CD4-positive, alpha-beta memory T cell (primary cell): ENCODE data around the gene FAXC. TPM values are rescaled to one million over a fixed set of nuclear protein-coding genes. Genes with fewer than 3 reads are reported as not detected.

ENCODE experiments used
- CTCF ChIA-PET: fragments of 350-600 bp; sonication (Branson Sonifier 250); formaldehyde crosslinking; loops from one replicate; lab custom pipeline; 2021; ENCODE audit warnings: inconsistent platforms; ENCODE audit not compliant: partially characterized antibody; lab: Charles Lee
- POLR2A ChIA-PET: fragments of 350-600 bp; sonication (Branson Sonifier 250); formaldehyde crosslinking; loops from one replicate; lab custom pipeline; 2021; ENCODE audit not compliant: partially characterized antibody; lab: Charles Lee
- DNase-seq, 5 donors: peaks; one replicate each; pipeline versions ENCODE4 v3.0.0 to v3.0.0-alpha.2; 2020 to 2022; ENCODE audit warnings: mixed read lengths in 1 of 5
- H3K27ac ChIP-seq: one replicate; pipeline ENCODE4 v1.7.0; 2013; ENCODE audit warnings: low read depth, low read length
- H3K27me3 ChIP-seq: 2 replicates; pipeline ENCODE4 v1.7.0; 2013; ENCODE audit warnings: mild to moderate bottlenecking, low read length, moderate library complexity; ENCODE audit not compliant: insufficient read depth
- H3K36me3 ChIP-seq: 2 replicates; pipeline ENCODE4 v1.7.0; 2013; ENCODE audit warnings: mild to moderate bottlenecking, low read length, moderate library complexity; ENCODE audit not compliant: insufficient read depth
- H3K4me1 ChIP-seq: 2 replicates; pipeline ENCODE4 v1.7.0; 2013; ENCODE audit warnings: mild to moderate bottlenecking, low read length, moderate library complexity; ENCODE audit not compliant: insufficient read depth
- H3K4me3 ChIP-seq, 2 donors: one replicate each; pipeline ENCODE4 v1.7.0; 2013; ENCODE audit warnings: low read length in 2 of 2, mild to moderate bottlenecking in 1 of 2
- H3K9me3 ChIP-seq, 2 donors: one replicate each; pipeline ENCODE4 v1.7.0; 2013; ENCODE audit warnings: low read length in 2 of 2, control low read depth in 1 of 2; ENCODE audit not compliant: control insufficient read depth in 1 of 2
- H3K27ac Mint-ChIP-seq, 7 donors: one replicate each; pipeline ENCODE4 v1.8.0; 2020 to 2021; ENCODE audit warnings: mixed read lengths in 7 of 7, mild to moderate bottlenecking in 6 of 7, inconsistent platforms in 3 of 7, moderate library complexity in 3 of 7
- H3K27me3 Mint-ChIP-seq, 2 donors: one replicate each; pipeline ENCODE4 v1.8.0; 2020 to 2021; ENCODE audit warnings: mixed read lengths in 2 of 2
- H3K36me3 Mint-ChIP-seq, 2 donors: one replicate each; pipeline ENCODE4 v1.8.0; 2020 to 2021; ENCODE audit warnings: mixed read lengths in 2 of 2, inconsistent platforms in 1 of 2, mild to moderate bottlenecking in 1 of 2
- H3K4me1 Mint-ChIP-seq, 4 donors: one replicate each; pipeline ENCODE4 v1.8.0; 2020 to 2021; ENCODE audit warnings: mixed read lengths in 4 of 4, mild to moderate bottlenecking in 1 of 4
- H3K4me3 Mint-ChIP-seq, 8 donors: one replicate each; pipeline ENCODE4 v1.8.0; 2020 to 2021; ENCODE audit warnings: mixed read lengths in 8 of 8, mild to moderate bottlenecking in 7 of 8, moderate library complexity in 6 of 8, inconsistent platforms in 3 of 8
- H3K9me3 Mint-ChIP-seq, 8 donors: one replicate each; pipeline ENCODE4 v1.8.0; 2020 to 2021; ENCODE audit warnings: mixed read lengths in 8 of 8, mild to moderate bottlenecking in 5 of 8, inconsistent platforms in 3 of 8, moderate library complexity in 1 of 8
- intact Hi-C: fragments of 100-400 bp; cut with micrococcal nuclease; formaldehyde crosslinking; loops from one replicate; pipeline ENCODE4 v1.15.1; 2023
- polyA plus RNA-seq, 2 donors: library from polyadenylated mRNA; unstranded; fragments of 300-500 nt; fragmentation: Illumina TruSeq; gene quantifications; one replicate each; pipeline ENCODE4 v1.2.3, GENCODE V29; 2021
- total RNA-seq, 2 experiments: library from RNA; stranded (reverse); gene quantifications; one replicate each; pipeline ENCODE4 v1.2.3, GENCODE V29; 2021

FAXC gene
- total and polyA plus RNA-seq, 4 experiments from 2014 or later = not detected

DNA sequence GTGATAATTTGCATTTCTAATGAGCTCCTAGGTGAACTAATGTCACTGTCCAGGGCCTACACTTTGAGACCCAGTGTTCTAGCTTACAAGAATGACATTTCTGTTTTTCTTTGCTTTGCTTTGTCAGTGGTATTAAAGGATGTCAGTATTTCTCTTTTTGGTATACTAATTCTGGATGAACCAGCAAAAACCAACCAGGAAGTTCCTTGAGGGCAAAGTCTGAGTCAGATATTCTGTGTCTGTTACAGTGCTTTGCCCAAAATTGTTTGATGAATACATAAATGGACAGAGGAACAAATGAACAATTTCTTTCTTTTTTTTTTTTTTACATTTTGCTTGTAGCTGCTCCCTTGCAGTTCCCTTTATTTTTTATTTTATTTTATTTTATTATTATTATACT lies 29.2 kb upstream of the FAXC start:
- DNase-seq = no peak
- H3K9me3 ChIP-seq = no peaks in the 10 kb centered on the region
- Mint-ChIP-seq H3K27me3 (no peaks in the 10 kb centered on the region), H3K27ac (no peak overlapping the region), H3K9me3 (no peaks in the 10 kb centered on the region), H3K4me1 (no peaks in the 10 kb centered on the region), H3K36me3 (peaks cover 14 to 16% of the 10 kb centered on the region in 2 donors), H3K4me3 (no peak overlapping the region)
- no peak overlapping the region for H3K4me3 ChIP-seq
- intact Hi-C loops = no loop called here
- ChIA-PET CTCF (no interaction called here), POLR2A (no interaction called here)
- H3K4me1 ChIP-seq = no peaks in the 10 kb centered on the region
- H3K27ac ChIP-seq = no peak overlapping the region
- H3K36me3 ChIP-seq = no peaks in the 10 kb centered on the region
- no peaks in the 10 kb centered on the region for H3K27me3 ChIP-seq

DNA sequence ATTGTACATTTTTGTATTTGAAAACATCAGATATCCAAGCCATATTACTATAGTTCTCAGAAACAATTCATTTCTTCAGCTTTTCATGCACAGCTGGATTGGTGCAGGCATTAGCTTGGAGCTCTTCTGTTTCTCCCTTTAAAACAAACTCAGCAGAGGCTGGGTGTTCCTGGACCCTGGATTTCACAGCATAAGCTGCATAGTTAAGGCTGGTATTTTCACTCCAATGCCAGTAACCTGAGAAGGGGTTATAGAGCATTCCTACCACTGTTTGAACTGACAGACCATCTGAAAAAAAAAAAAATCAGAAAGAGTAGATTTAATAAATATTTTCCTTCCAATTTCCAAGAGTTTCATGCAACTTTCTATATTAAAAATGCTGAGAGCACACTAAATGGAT lies 20.1 kb upstream of the FAXC start:
- no peaks in the 10 kb centered on the region for H3K27me3 ChIP-seq
- H3K27me3 Mint-ChIP-seq = no peaks in the 10 kb centered on the region
- no peaks in the 10 kb centered on the region for H3K36me3 ChIP-seq
- peaks cover 0 to 5% of the 10 kb centered on the region in 2 donors for H3K36me3 Mint-ChIP-seq
- H3K27ac Mint-ChIP-seq = no peak overlapping the region
- H3K9me3 ChIP-seq = no peaks in the 10 kb centered on the region
- no peak overlapping the region for H3K27ac ChIP-seq
- H3K4me1 ChIP-seq = no peaks in the 10 kb centered on the region
- POLR2A ChIA-PET = no interaction called here
- CTCF ChIA-PET = interaction anchor here (0.8 kb wide), 1 partner anchor 39 kb away, joined by 4 read pairs; no protein-coding TSS in a partner anchor
- no peak overlapping the region for H3K4me3 Mint-ChIP-seq
- no peaks in the 10 kb centered on the region for H3K9me3 Mint-ChIP-seq
- no peak overlapping the region for H3K4me3 ChIP-seq
- DNase-seq = no peak
- H3K4me1 Mint-ChIP-seq = no peaks in the 10 kb centered on the region
- intact Hi-C loops = no loop called here

DNA sequence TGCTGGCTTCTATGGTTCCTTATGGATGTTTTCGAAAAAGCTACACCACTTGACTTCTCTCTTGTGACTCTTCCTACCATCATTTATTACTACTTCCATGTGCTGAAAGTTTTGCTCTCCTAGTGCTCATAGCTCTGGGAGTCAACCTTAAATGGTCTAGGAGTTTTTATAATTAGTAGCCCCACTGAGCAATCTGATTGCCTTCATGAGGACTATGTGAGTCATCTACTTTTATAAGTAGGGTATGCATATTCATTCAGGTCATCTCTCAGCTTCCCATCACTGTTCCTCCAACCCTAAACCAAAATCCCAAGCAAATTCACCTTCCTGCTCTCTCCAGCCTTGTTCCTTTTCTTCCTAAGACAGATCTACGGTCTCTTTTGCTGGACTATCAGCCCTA lies 17.4 kb upstream of the FAXC start:
- DNase-seq = no peak
- Mint-ChIP-seq H3K4me3 (no peak overlapping the region), H3K4me1 (peaks cover 0 to 1% (median 0%) of the 10 kb centered on the region in 4 donors), H3K9me3 (peaks cover 0 to 2% (median 0%) of the 10 kb centered on the region in 8 donors), H3K27me3 (peaks cover 5% of the 10 kb centered on the region in 2 donors), H3K27ac (no peak overlapping the region), H3K36me3 (peaks cover 0 to 5% of the 10 kb centered on the region in 2 donors)
- no peaks in the 10 kb centered on the region for H3K4me1 ChIP-seq
- H3K36me3 ChIP-seq = no peaks in the 10 kb centered on the region
- H3K4me3 ChIP-seq = no peak overlapping the region
- H3K27me3 ChIP-seq = no peaks in the 10 kb centered on the region
- H3K27ac ChIP-seq = no peak overlapping the region
- intact Hi-C loops = no loop called here
- H3K9me3 ChIP-seq = no peaks in the 10 kb centered on the region
- ChIA-PET POLR2A (no interaction called here), CTCF (no interaction called here)

DNA sequence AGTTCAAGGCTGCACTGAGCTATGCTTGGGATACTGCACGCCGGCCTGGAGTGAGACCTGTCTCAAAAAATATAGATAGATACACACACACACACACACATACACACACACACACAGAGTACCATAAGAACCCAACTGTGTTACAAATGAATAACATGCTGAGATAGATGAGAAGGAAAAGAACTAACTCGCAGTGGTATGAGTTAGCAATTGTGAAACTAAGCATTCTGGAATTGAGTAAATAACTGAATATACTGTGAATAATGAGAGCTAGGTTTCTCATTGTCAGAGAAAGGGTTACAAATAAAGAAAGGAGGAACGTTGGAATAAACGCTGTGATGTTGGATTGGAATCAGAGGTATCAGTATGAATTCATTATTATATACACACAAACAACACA lies 14.6 kb upstream of the FAXC start:
- no peak overlapping the region for H3K27ac Mint-ChIP-seq
- POLR2A ChIA-PET = no interaction called here
- H3K36me3 ChIP-seq = no peaks in the 10 kb centered on the region
- no peak overlapping the region for H3K4me3 Mint-ChIP-seq
- H3K4me1 Mint-ChIP-seq = peaks cover 0 to 1% (median 0%) of the 10 kb centered on the region in 4 donors
- H3K36me3 Mint-ChIP-seq = no peaks in the 10 kb centered on the region
- no peak for DNase-seq
- H3K27me3 Mint-ChIP-seq = peaks cover 12 to 18% of the 10 kb centered on the region in 2 donors
- H3K27ac ChIP-seq = no peak overlapping the region
- intact Hi-C loops = no loop called here
- CTCF ChIA-PET = no interaction called here
- H3K9me3 Mint-ChIP-seq = peaks cover 0 to 2% (median 0%) of the 10 kb centered on the region in 8 donors
- H3K9me3 ChIP-seq = no peaks in the 10 kb centered on the region
- no peaks in the 10 kb centered on the region for H3K4me1 ChIP-seq
- H3K4me3 ChIP-seq = no peak overlapping the region
- no peaks in the 10 kb centered on the region for H3K27me3 ChIP-seq

DNA sequence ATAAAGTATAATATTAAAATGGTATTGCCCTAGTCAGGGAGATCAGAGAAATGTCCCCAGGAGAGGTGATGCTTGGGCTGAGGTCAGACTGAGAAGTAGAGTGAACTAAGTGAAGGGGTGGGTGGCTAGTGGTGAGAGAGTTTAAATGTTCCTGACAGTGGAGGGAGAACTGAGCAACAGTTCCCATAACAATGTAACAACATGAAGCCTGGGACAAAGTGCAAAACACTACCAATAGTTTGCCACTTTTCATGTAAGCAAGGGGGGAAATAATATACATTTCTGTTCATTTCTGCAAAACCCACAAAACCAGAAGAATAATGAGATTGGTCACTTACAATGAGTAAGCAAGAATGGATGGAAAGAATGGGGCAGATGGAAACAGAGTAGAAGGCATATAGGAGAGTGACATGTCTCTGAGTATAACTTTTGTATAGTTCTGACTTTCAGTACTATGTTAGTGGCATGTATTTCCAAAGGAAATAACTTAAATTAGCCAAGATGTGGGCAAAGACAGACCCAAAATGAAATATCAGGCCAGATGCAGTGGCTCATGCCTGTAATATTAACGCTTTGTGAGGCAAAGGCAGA lies 13.3 kb upstream of the FAXC start:
- no peak for DNase-seq
- CTCF ChIA-PET = no interaction called here
- Mint-ChIP-seq H3K36me3 (no peaks in the 10 kb centered on the region), H3K9me3 (peaks cover 0 to 2% (median 0%) of the 10 kb centered on the region in 8 donors), H3K27me3 (peaks cover 13 to 18% of the 10 kb centered on the region in 2 donors), H3K4me3 (no peak overlapping the region), H3K4me1 (peaks cover 0 to 1% (median 0%) of the 10 kb centered on the region in 4 donors), H3K27ac (no peak overlapping the region)
- Histone ChIP-seq H3K27me3 (no peaks in the 10 kb centered on the region), H3K4me3 (no peak overlapping the region), H3K36me3 (no peaks in the 10 kb centered on the region), H3K9me3 (no peaks in the 10 kb centered on the region), H3K4me1 (no peaks in the 10 kb centered on the region), H3K27ac (no peak overlapping the region)
- POLR2A ChIA-PET = no interaction called here
- intact Hi-C loops = no loop called here

DNA sequence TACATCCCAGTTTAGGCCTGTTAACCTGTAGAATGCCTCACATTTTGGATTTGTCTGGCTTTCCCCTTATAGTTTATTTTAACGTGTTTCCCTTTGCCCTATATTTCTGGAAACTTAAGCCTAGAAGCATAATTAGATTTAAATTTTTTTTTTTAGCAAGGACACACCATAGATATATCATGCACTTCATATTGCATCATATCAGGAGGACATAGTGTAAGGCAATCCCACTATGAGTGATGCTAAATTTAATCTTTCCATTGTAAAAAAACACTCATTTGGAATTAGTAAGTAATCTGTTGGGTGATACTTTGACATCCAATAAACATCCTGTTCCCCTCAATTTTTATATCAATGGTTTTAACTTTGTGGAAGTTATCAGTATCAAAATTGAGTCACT lies 10.3 kb upstream of the FAXC start:
- H3K27me3 Mint-ChIP-seq = peaks cover 27 to 29% of the 10 kb centered on the region in 2 donors
- H3K36me3 Mint-ChIP-seq = no peaks in the 10 kb centered on the region
- intact Hi-C loops = no loop called here
- ChIA-PET POLR2A (no interaction called here), CTCF (no interaction called here)
- Histone ChIP-seq H3K9me3 (no peaks in the 10 kb centered on the region), H3K27me3 (peaks cover 4% of the 10 kb centered on the region), H3K4me1 (no peaks in the 10 kb centered on the region), H3K27ac (no peak overlapping the region), H3K4me3 (no peak overlapping the region), H3K36me3 (no peaks in the 10 kb centered on the region)
- H3K9me3 Mint-ChIP-seq = peaks cover 0 to 2% (median 0%) of the 10 kb centered on the region in 8 donors
- no peak overlapping the region for H3K27ac Mint-ChIP-seq
- no peak for DNase-seq
- peaks cover 0 to 1% (median 0%) of the 10 kb centered on the region in 4 donors for H3K4me1 Mint-ChIP-seq
- H3K4me3 Mint-ChIP-seq = no peak overlapping the region

DNA sequence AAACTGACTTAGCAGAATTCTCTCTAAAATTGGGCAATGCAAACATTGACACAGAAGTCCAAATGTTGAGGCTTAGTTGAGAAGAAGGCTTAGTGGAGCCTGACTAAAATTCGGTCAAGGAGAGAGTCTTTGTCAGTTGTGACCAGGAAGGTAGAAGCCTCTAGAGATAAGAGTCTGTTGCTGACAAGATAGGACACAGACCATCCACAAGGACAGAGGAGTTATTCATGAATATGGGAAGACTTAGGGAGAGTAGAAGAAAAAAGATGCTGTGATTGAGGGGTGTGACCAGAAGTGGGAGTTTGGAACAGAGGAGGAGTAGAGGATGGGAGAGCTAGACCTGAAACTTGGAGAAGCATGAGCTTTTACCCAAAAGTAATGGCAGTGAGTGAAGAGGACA lies 7.2 kb upstream of the FAXC start:
- Mint-ChIP-seq H3K36me3 (no peaks in the 10 kb centered on the region), H3K4me1 (no peaks in the 10 kb centered on the region), H3K27ac (no peak overlapping the region), H3K4me3 (no peak overlapping the region), H3K9me3 (no peaks in the 10 kb centered on the region), H3K27me3 (peaks cover 28 to 44% of the 10 kb centered on the region in 2 donors)
- intact Hi-C loops = no loop called here
- no peaks in the 10 kb centered on the region for H3K36me3 ChIP-seq
- H3K27ac ChIP-seq = no peak overlapping the region
- ChIA-PET CTCF (no interaction called here), POLR2A (no interaction called here)
- no peak overlapping the region for H3K4me3 ChIP-seq
- DNase-seq = no peak
- no peaks in the 10 kb centered on the region for H3K4me1 ChIP-seq
- H3K27me3 ChIP-seq = peaks cover 4% of the 10 kb centered on the region
- H3K9me3 ChIP-seq = no peaks in the 10 kb centered on the region
